AG04450 (cell line): ENCODE measurements around the gene FLT3. TPM values are rescaled to one million over a fixed set of nuclear protein-coding genes. Genes with fewer than 3 reads are reported as not detected.

Source experiments
- CTCF ChIA-PET: fragments of 300-600, 350-600 bp; formaldehyde crosslinking; extraction: SDS; loops from one replicate; lab custom pipeline; 2022; ENCODE audit warnings: antibody characterized with exemption, inconsistent platforms; lab: Charles Lee
- POLR2A ChIA-PET: fragments of 350-600 bp; formaldehyde crosslinking; extraction: SDS; loops from one replicate; lab custom pipeline; 2021; ENCODE audit warnings: antibody characterized with exemption, inconsistent platforms; lab: Yijun Ruan, JAX
- DNase-seq: peaks from one replicate; pipeline ENCODE4 v3.0.0-alpha.2; 2011; ENCODE audit warnings: low read depth, low spot score
- H3K27ac ChIP-seq: one replicate; pipeline ENCODE4 v1.5.1; 2012; ENCODE audit warnings: low read depth, low read length, control low read depth
- H3K27me3 ChIP-seq: one replicate; pipeline ENCODE4 v1.6.0; 2012; ENCODE audit warnings: low read length; ENCODE audit not compliant: control insufficient read depth, insufficient read depth
- H3K4me3 ChIP-seq: 2 replicates; pipeline ENCODE4 v1.5.1; 2011; ENCODE audit warnings: mild to moderate bottlenecking, low read depth, low read length, control low read depth
- H3K9me3 ChIP-seq: 2 replicates; pipeline ENCODE4 v1.5.1; 2012; ENCODE audit warnings: low read length; ENCODE audit not compliant: control insufficient read depth, insufficient read depth
- CTCF ChIP-seq: IDR thresholded peaks from 2 replicates; pipeline ENCODE4 v1.5.1; 2011; ENCODE audit warnings: low read depth, low read length, control low read depth, inconsistent platforms
- polyA plus RNA-seq: library from polyadenylated mRNA; depleted of rRNA; stranded (reverse); fragments of >200 nt; gene quantifications from 2 replicates; pipeline ENCODE4 v1.2.3, GENCODE V29; 2011

Gene FLT3
- polyA plus RNA-seq, 1 experiment, result 0.01 TPM

GRCh38 chr13:27976362-27977091 lies 123.8 kb downstream of the FLT3 start:
- ChIA-PET POLR2A (interaction anchor here (0.6 kb wide), 1 partner anchor 448 kb away, joined by 3 read pairs; no protein-coding TSS in a partner anchor), CTCF (interaction anchor here (1.5 to 2.0 kb wide), 2 partner anchors 7 to 146 kb away, joined by 7 to 8 read pairs; no protein-coding TSS in a partner anchor)
- H3K4me3 ChIP-seq, result no peak overlapping the region
- H3K27ac ChIP-seq, result no peak overlapping the region
- H3K9me3 ChIP-seq, result no peaks in the 10 kb centered on the region
- DNase-seq, result no peak
- peaks cover 91% of the 10 kb centered on the region for H3K27me3 ChIP-seq
- TF ChIP-seq CTCF, result no peak

- POLR2A ChIA-PET, result interaction anchor here (0.6 kb wide), 1 partner anchor 447 kb away, joined by 3 read pairs; no protein-coding TSS in a partner anchor
- Histone ChIP-seq H3K4me3 (no peak overlapping the region), H3K9me3 (no peaks in the 10 kb centered on the region), H3K27me3 (peaks cover 91% of the 10 kb centered on the region), H3K27ac (no peak overlapping the region)
- CTCF ChIA-PET, result interaction anchor here (0.6 to 2.0 kb wide), 3 partner anchors 8 to 145 kb away, joined by 4 to 8 read pairs (median 7); no protein-coding TSS in a partner anchor
- TF ChIP-seq CTCF, result no peak
- no peak for DNase-seq
Observed at GRCh38 chr13:27975564-27976361, 124.6 kb downstream of the FLT3 start.

- ChIA-PET POLR2A (no interaction called here), CTCF (interaction anchor here (0.9 to 1.6 kb wide), 2 partner anchors 20 to 612 kb away, joined by 4 to 6 read pairs; no protein-coding TSS in a partner anchor)
- H3K9me3 ChIP-seq, result no peaks in the 10 kb centered on the region; the same call in 1 of the 2 replicates
- no peak overlapping the region for H3K4me3 ChIP-seq
- DNase-seq, result no peak
- H3K27me3 ChIP-seq, result peaks cover 91% of the 10 kb centered on the region
- TF ChIP-seq CTCF, result no peak
- H3K27ac ChIP-seq, result no peak overlapping the region
Observed at GRCh38 chr13:27973961-27974662, 126.3 kb downstream of the FLT3 start.

- H3K27me3 ChIP-seq, result peaks cover 91% of the 10 kb centered on the region
- ChIA-PET POLR2A (no interaction called here), CTCF (interaction anchor here (0.7 to 1.6 kb wide), 5 partner anchors 11 to 612 kb away, joined by 3 to 6 read pairs (median 4); no protein-coding TSS in a partner anchor)
- H3K27ac ChIP-seq, result no peak overlapping the region
- no peak for TF ChIP-seq CTCF
- no peak for DNase-seq
- no peak overlapping the region for H3K4me3 ChIP-seq
- no peaks in the 10 kb centered on the region; the same call in 1 of the 2 replicates for H3K9me3 ChIP-seq
Observed at GRCh38 chr13:27973291-27973690, 127.1 kb downstream of the FLT3 start.
